ENCODE measurements around the gene KCNQ4. TPM values are rescaled to one million over a fixed set of nuclear protein-coding genes. Genes with fewer than 3 reads are reported as not detected.

The KCNQ4 gene
- total and polyA plus RNA-seq, 2 of the 13 experiments (the other 11 are each of a cell fraction or from before 2014, with no cell fraction given), result 0.02 to 0.09 TPM

GRCh38 chr1:40740039-40740996, 43.3 kb upstream of the KCNQ4 start:
- DNase-seq (ENCODE audit: low spot score) (peak; percentile 24), FAIRE-seq (no peak), ATAC-seq (peak; percentile 45; the same call in 2 of the 3 replicates)
- in situ Hi-C loops (cut with HindIII; ENCODE audit: extremely low pct_ligation_motif_present, low pct_unique_long_range_greater_than_20kb), result no loop called here
- BruUV-seq (replicated peaks), result no TSS peak
- H3K4me3 ChIP-seq (replicated peaks in 1 of 3; ENCODE audit: insufficient read depth in 1 of 3, low read depth in 2 of 3, low read length in 3 of 3), result no peak overlapping the region
- H3K27me3 ChIP-seq (ENCODE audit: control insufficient read depth in 1 of 2, insufficient read depth in 2 of 2, low read length in 2 of 2), result no peaks in the 10 kb centered on the region
- H3K27ac ChIP-seq (ENCODE audit: extremely low read length, insufficient read depth, low read length), result no peak overlapping the region
- H3K4me2 ChIP-seq (ENCODE audit: low read depth, low read length), result no peak overlapping the region
- H3K4me1 ChIP-seq (ENCODE audit: insufficient read depth, low read length), result peaks cover 43% of the 10 kb centered on the region
- ChIA-PET POLR2A (interaction anchor here (1.1 to 1.4 kb wide), 2 partner anchors 18 to 49 kb away, joined by 3 to 4 read pairs; partner anchors contain the start of gene NFYC), CTCF (ENCODE audit: low intra/inter-chr PET ratio, low total read pairs) (no interaction called here)
- H4K20me1 ChIP-seq (ENCODE audit: insufficient read depth, low read length), result no peaks in the 10 kb centered on the region
- H3K36me3 ChIP-seq (replicated peaks in 1 of 2; ENCODE audit: control insufficient read depth in 1 of 2, insufficient read depth in 2 of 2, low read length in 2 of 2), result peaks cover 12 to 77% of the 10 kb centered on the region in 2 experiments
- no peak overlapping the region for H2AFZ ChIP-seq (ENCODE audit: low read length)
- TF ChIP-seq ZNF720 (CRISPR knock-in tag; IDR thresholded peaks at IDR 0.05), result no peak
- TF ChIP-seq HES4 (CRISPR knock-in tag; IDR thresholded peaks at IDR 0.05; ENCODE audit: borderline replicate concordance), result no peak
- TF ChIP-seq NR2F6 (IDR thresholded peaks at IDR 0.05), result peak; percentile 55; the same call in 1 of the 2 replicates
- peak; percentile 25; the same call in 1 of the 2 replicates for TF ChIP-seq NR2F6 (CRISPR knock-in tag; IDR thresholded peaks at IDR 0.05)
- no peak for TF ChIP-seq SUZ12 (IDR thresholded peaks at IDR 0.05; ENCODE audit: low read depth, low read length)
- TF ChIP-seq CREB1 (IDR thresholded peaks at IDR 0.05), result no peak
- peak; percentile 44; the same call in 1 of the 2 replicates for TF ChIP-seq CREB1 (CRISPR knock-in tag; IDR thresholded peaks at IDR 0.05)
- TF ChIP-seq ZNF3 (CRISPR knock-in tag; IDR thresholded peaks at IDR 0.05), result peak; percentile 72; the same call in 1 of the 2 replicates
- peak; percentile 44; the same call in 1 of the 2 replicates for TF ChIP-seq NR2F2 (IDR thresholded peaks at IDR 0.05; ENCODE audit: borderline replicate concordance, low read depth)
- peak; percentile 27; the same call in 1 of the 2 replicates for TF ChIP-seq CEBPB (IDR thresholded peaks at IDR 0.05; ENCODE audit: borderline replicate concordance, low read depth, low read length)
- no peak for TF ChIP-seq ZMYM4 (CRISPR knock-in tag; IDR thresholded peaks at IDR 0.05)
- no peak for TF ChIP-seq KLF15 (CRISPR knock-in tag; IDR thresholded peaks at IDR 0.05; ENCODE audit: borderline replicate concordance)
- TF ChIP-seq PRPF4 (IDR thresholded peaks at IDR 0.05; ENCODE audit: low read depth, low read length, poor library complexity, severe bottlenecking), result no peak
- TF ChIP-seq SRSF1 (optimal IDR thresholded peaks at IDR 0.05; ENCODE audit: low read depth, low read length), result no peak
- TF ChIP-seq NR2C2 (CRISPR knock-in tag; IDR thresholded peaks at IDR 0.05; ENCODE audit: borderline replicate concordance), result peak; percentile 71
- peak; percentile 42; the same call in 1 of the 2 replicates for TF ChIP-seq CEBPG (CRISPR knock-in tag; IDR thresholded peaks at IDR 0.05)
- TF ChIP-seq SP1 (IDR thresholded peaks at IDR 0.05), result no peak
- TF ChIP-seq SP1 (CRISPR knock-in tag; IDR thresholded peaks at IDR 0.05), result no peak
- H3K79me2 ChIP-seq (ENCODE audit: insufficient read depth, low read length), result peaks cover 46% of the 10 kb centered on the region
- no peaks in the 10 kb centered on the region for H3K9me3 ChIP-seq (ENCODE audit: low read length)
- H3K9ac ChIP-seq (ENCODE audit: insufficient read depth, low read depth, low read length), result no peak overlapping the region
- intact Hi-C loops (cut with micrococcal nuclease; ENCODE audit: unreplicated experiment), result no loop called here
- WGBS (ENCODE audit: low lambda C conversion rate), result 61% methylated on average over 6 of the region's 6 CpGs

All from HepG2 (cell line).